ENCODE data around the gene MCF2L2. TPM values are rescaled to one million over a fixed set of nuclear protein-coding genes. Genes with fewer than 3 reads are reported as not detected.
"Not testable (repeated sequence)": the region's sequence is repeated elsewhere in the genome, so short reads cannot be mapped to it uniquely, and the experiment has no call there.

Gene MCF2L2
- total RNA-seq, 4 donors from 2014 or later, result 0.59 to 4.1 (median 1.7) TPM

DNA sequence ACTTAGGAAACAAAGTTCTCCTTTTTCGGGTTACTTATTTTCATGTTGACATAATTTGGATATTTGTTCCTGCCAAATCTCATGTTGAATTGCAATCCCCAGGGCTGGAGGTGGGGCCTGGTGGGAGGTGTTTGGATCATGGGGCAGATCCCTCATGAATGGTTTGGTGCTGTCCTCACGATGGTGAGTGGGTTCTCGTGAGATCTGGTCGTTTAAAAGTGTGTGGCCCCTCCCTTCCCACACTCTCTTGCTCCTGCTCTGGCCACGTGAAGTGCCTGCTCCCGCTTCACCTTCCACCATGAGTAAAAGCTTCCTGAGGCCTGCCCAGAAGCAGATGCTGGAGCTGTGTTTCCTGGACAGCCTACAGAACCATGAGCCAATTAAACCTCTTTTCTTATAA lies 43.7 kb upstream of the MCF2L2 start:
- no peak overlapping the region for H3K27ac ChIP-seq
- H3K27me3 ChIP-seq, result no peaks in the 10 kb centered on the region
- no peaks in the 10 kb centered on the region for H3K9me3 ChIP-seq
- no peak for DNase-seq
- no peak for TF ChIP-seq POLR2A (IDR thresholded peaks at IDR 0.05)
- TF ChIP-seq, protein P1, sequence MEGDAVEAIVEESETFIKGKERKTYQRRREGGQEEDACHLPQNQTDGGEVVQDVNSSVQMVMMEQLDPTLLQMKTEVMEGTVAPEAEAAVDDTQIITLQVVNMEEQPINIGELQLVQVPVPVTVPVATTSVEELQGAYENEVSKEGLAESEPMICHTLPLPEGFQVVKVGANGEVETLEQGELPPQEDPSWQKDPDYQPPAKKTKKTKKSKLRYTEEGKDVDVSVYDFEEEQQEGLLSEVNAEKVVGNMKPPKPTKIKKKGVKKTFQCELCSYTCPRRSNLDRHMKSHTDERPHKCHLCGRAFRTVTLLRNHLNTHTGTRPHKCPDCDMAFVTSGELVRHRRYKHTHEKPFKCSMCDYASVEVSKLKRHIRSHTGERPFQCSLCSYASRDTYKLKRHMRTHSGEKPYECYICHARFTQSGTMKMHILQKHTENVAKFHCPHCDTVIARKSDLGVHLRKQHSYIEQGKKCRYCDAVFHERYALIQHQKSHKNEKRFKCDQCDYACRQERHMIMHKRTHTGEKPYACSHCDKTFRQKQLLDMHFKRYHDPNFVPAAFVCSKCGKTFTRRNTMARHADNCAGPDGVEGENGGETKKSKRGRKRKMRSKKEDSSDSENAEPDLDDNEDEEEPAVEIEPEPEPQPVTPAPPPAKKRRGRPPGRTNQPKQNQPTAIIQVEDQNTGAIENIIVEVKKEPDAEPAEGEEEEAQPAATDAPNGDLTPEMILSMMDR (IDR thresholded peaks at IDR 0.05), result no peak
- intact Hi-C loops (cut with DNase I; ENCODE audit: low total_unique reads), result no loop called here
- no peaks in the 10 kb centered on the region for H3K36me3 ChIP-seq
- no peaks in the 10 kb centered on the region for H3K4me1 ChIP-seq
- H3K4me3 ChIP-seq, result no peak overlapping the region

DNA sequence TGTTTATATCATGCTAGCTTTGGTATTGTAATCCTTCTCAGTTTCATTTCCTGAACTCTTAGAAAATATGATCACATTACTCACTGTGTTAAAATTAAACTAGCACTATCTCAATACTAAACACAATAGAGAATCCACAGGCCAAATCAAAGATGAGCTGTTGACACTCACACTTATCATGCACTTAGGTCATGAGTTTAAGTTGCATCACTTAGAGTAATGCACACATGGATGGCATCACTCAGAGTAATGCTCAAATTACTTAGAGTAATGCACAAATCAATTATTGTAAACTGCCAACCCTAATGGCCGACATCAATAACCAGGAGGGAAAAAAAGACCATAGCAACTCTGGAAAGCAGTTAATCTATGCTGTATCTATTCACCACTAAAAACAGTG lies 40.0 kb upstream of the MCF2L2 start:
- Histone ChIP-seq H3K36me3 (no peaks in the 10 kb centered on the region), H3K4me1 (no peaks in the 10 kb centered on the region), H3K9me3 (no peaks in the 10 kb centered on the region), H3K27me3 (no peaks in the 10 kb centered on the region), H3K4me3 (no peak overlapping the region), H3K27ac (no peak overlapping the region)
- TF ChIP-seq, protein P1 (IDR thresholded peaks at IDR 0.05), result no peak
- no peak for TF ChIP-seq POLR2A (IDR thresholded peaks at IDR 0.05)
- no peak for DNase-seq
- intact Hi-C loops (cut with DNase I; ENCODE audit: low total_unique reads), result no loop called here

DNA sequence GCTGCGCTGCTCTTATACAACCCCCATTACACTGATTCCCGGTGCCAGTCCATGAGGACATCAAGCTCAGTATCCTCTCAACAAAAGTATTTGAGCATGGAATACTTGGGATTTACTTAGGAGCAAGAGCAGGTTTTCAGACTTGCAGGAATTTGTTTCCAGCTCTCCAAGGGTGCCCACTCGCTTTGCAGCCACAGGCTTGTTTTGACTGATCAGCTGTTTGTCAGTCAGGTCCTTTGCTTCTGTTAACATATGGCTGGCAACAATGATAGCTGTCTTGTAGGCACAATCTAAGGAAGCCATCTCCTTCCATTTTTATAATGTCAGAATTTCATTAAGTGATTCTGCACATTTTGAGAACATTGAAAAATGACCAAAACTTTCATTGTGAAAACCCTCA lies 38.2 kb upstream of the MCF2L2 start:
- TF ChIP-seq POLR2A (IDR thresholded peaks at IDR 0.05), result no peak
- TF ChIP-seq, protein P1 (IDR thresholded peaks at IDR 0.05), result no peak
- no peaks in the 10 kb centered on the region for H3K36me3 ChIP-seq
- H3K4me3 ChIP-seq, result no peak overlapping the region
- no peak for DNase-seq
- no peaks in the 10 kb centered on the region for H3K9me3 ChIP-seq
- no peaks in the 10 kb centered on the region for H3K27me3 ChIP-seq
- H3K4me1 ChIP-seq, result no peaks in the 10 kb centered on the region
- H3K27ac ChIP-seq, result no peak overlapping the region
- intact Hi-C loops (cut with DNase I; ENCODE audit: low total_unique reads), result no loop called here

DNA sequence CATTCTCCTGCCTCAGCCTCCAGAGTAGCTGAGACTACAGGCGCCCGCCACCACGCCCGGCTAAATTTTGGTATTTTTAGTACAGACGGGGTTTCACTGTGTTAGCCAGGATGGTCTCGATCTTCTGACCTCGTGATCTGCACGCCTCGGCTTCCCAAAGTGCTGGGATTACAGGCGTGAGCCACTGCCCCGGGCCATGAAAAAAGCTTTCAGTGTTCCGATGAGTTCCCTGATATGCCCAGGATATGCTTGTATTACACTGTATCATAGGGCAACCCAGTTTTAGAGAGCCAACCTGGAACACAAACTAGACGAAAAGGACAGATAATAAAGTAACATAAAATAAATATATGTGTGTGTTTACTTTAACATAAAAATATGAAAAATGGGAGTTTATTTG lies 37.3 kb upstream of the MCF2L2 start:
- H3K27ac ChIP-seq; H3K4me3 ChIP-seq; H3K27me3 ChIP-seq; H3K36me3 ChIP-seq; H3K9me3 ChIP-seq; intact Hi-C loops (cut with DNase I; ENCODE audit: low total_unique reads); DNase-seq; H3K4me1 ChIP-seq: not testable (repeated sequence)

DNA sequence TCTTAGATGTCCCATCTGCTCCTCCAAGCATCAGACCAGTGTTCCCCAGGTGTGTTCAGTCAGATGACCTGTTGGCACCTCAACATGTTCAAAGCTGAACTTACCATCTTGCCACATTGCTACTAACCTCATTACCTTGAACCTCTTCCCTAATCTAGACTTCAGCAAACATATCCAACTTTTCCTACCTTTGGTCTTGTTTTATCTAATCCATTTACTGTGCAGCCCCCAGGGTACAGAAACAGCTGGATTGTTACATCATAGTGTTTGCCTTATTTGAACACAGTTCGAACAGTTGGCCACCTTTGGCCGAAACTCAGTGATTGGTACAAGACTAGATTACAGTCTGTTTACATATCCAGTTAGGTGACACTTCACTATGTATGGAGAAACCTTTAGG lies 36.1 kb upstream of the MCF2L2 start:
- Histone ChIP-seq H3K9me3 (no peaks in the 10 kb centered on the region), H3K27me3 (no peaks in the 10 kb centered on the region), H3K36me3 (no peaks in the 10 kb centered on the region), H3K4me3 (no peak overlapping the region), H3K27ac (no peak overlapping the region), H3K4me1 (no peaks in the 10 kb centered on the region)
- intact Hi-C loops (cut with DNase I; ENCODE audit: low total_unique reads), result no loop called here
- DNase-seq, result no peak
- TF ChIP-seq POLR2A (IDR thresholded peaks at IDR 0.05), result no peak
- TF ChIP-seq, protein P1 (IDR thresholded peaks at IDR 0.05), result no peak

All from uterus (tissue), 4 donors.